DND-41 (cell line): Measurements from ENCODE around the gene CSNK1G1.

Source experiments
- ATAC-seq: fragments of 200-7000 bp; cut with Tn5 transposase; 3 replicates; pipeline ENCODE4 v1.9.1; 2021; ENCODE audit warnings: low read depth; ENCODE audit not compliant: insufficient read depth
- DNase-seq: peaks from one replicate; pipeline ENCODE4 v3.0.0-alpha.2; 2020
- H2AFZ ChIP-seq: 2 replicates; pipeline ENCODE4 v1.6.0; 2012; ENCODE audit warnings: low read depth, low read length
- H3K27ac ChIP-seq: 2 replicates; pipeline ENCODE4 v1.5.1; 2012; ENCODE audit warnings: low read length, inconsistent platforms
- H3K27me3 ChIP-seq: fragments of 200-600 bp; sonication (generic); 2 replicates; pipeline ENCODE4 v1.6.0; 2012; ENCODE audit warnings: low read length, mild to moderate bottlenecking, inconsistent platforms; ENCODE audit not compliant: insufficient read depth, poor library complexity
- H3K36me3 ChIP-seq: 2 replicates; pipeline ENCODE4 v1.5.1; 2012; ENCODE audit warnings: low read length, inconsistent platforms; ENCODE audit not compliant: insufficient read depth
- H3K4me1 ChIP-seq: 2 replicates; pipeline ENCODE4 v1.5.1; 2012; ENCODE audit warnings: mild to moderate bottlenecking, low read length; ENCODE audit not compliant: insufficient read depth
- H3K4me2 ChIP-seq: 2 replicates; pipeline ENCODE4 v1.6.0; 2012; ENCODE audit warnings: mild to moderate bottlenecking, moderate library complexity, low read length, inconsistent platforms; ENCODE audit not compliant: insufficient read depth
- H3K4me3 ChIP-seq, 2 experiments: fragments of 200-600 bp in 1 of 2; shearing (Covaris generic) in 1 of 2; 2 replicates each; pipeline ENCODE4 v1.5.1; 2012 to 2016; ENCODE audit warnings: inconsistent platforms in 2 of 2, low read length in 2 of 2, mild to moderate bottlenecking in 2 of 2, low read depth in 1 of 2, moderate library complexity in 1 of 2
- H3K79me2 ChIP-seq: 2 replicates; pipeline ENCODE4 v1.6.0; 2012; ENCODE audit warnings: low read length, inconsistent platforms; ENCODE audit not compliant: insufficient read depth
- H3K9ac ChIP-seq: 2 replicates; pipeline ENCODE4 v1.6.0; 2012; ENCODE audit warnings: low read depth, mild to moderate bottlenecking, inconsistent platforms, low read length, moderate library complexity
- H3K9me3 ChIP-seq: 2 replicates; pipeline ENCODE4 v1.5.1; 2012; ENCODE audit warnings: low read length, moderate library complexity, mild to moderate bottlenecking, inconsistent platforms; ENCODE audit not compliant: insufficient read depth, severe bottlenecking
- H4K20me1 ChIP-seq: 2 replicates; pipeline ENCODE4 v1.6.0; 2012; ENCODE audit warnings: low read length; ENCODE audit not compliant: insufficient read depth
- EZH2 ChIP-seq: IDR thresholded peaks from 3 replicates; pipeline ENCODE4 v1.6.1; 2012; ENCODE audit warnings: borderline replicate concordance, low read depth, mild to moderate bottlenecking, moderate library complexity, low read length, inconsistent platforms; ENCODE audit not compliant: severe bottlenecking
- TF ChIP-seq, protein P1 (sequence below): IDR thresholded peaks from 2 replicates; pipeline ENCODE4 v1.5.1; 2012; ENCODE audit warnings: borderline replicate concordance, low read length, moderate library complexity, mild to moderate bottlenecking; ENCODE audit not compliant: poor library complexity, severe bottlenecking; ENCODE audit errors: extremely low read depth

CSNK1G1 gene

DNA sequence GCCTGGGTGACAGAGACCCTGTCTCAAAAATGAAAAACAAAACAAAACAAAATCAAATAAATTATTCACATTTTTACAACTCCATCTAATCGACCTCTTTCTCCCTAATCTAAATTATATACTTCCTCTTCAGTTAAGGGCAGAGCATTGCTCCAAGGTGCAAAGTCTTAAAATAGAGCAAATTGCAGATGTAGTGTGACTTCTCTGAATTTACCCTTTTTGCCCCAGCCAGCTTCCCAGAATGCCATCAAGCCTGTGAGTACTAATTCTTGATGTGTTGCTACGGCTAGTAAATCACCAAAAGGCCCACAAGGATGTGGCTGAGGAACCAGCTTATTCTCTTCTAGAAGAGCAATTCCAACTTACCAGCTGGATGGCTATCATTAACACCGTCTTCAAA is 139.8 kb downstream of the CSNK1G1 start:
- no peak overlapping the region for H3K4me2 ChIP-seq
- H3K27me3 ChIP-seq, result no peaks in the 10 kb centered on the region
- H2AFZ ChIP-seq, result no peak overlapping the region
- ATAC-seq, result no peak
- H3K9ac ChIP-seq, result no peak overlapping the region
- H3K27ac ChIP-seq, result no peak overlapping the region
- H3K36me3 ChIP-seq, result peaks cover 14% of the 10 kb centered on the region; the same call in 1 of the 2 replicates
- 0 out of 2 replicates have a peak, but pooled peaks cover 1% of the 10 kb centered on the region for H3K79me2 ChIP-seq
- no peak for DNase-seq
- TF ChIP-seq EZH2, result no peak
- TF ChIP-seq, protein P1, sequence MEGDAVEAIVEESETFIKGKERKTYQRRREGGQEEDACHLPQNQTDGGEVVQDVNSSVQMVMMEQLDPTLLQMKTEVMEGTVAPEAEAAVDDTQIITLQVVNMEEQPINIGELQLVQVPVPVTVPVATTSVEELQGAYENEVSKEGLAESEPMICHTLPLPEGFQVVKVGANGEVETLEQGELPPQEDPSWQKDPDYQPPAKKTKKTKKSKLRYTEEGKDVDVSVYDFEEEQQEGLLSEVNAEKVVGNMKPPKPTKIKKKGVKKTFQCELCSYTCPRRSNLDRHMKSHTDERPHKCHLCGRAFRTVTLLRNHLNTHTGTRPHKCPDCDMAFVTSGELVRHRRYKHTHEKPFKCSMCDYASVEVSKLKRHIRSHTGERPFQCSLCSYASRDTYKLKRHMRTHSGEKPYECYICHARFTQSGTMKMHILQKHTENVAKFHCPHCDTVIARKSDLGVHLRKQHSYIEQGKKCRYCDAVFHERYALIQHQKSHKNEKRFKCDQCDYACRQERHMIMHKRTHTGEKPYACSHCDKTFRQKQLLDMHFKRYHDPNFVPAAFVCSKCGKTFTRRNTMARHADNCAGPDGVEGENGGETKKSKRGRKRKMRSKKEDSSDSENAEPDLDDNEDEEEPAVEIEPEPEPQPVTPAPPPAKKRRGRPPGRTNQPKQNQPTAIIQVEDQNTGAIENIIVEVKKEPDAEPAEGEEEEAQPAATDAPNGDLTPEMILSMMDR, result no peak
- H4K20me1 ChIP-seq, result no peaks in the 10 kb centered on the region
- no peaks in the 10 kb centered on the region for H3K9me3 ChIP-seq
- H3K4me3 ChIP-seq, result no peak overlapping the region
- peaks cover 14% of the 10 kb centered on the region for H3K4me1 ChIP-seq

DNA sequence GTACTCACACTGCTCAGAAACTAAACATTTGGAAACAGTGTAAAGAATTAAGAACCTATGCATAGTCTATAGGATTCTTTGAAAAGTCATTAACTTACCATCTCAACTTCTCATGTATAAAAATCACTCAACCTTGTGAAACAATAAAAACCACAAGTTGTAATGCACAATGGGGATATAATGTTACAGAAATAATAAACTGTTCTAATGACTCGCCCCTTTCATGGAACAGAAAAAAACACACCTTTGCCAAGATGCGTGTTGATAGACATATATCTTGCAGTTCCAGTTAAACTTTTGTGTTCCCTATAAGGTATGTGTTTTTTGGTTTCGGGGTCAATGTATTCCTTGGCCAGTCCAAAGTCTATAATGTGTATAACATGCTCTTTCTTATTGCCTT is 142.3 kb downstream of the CSNK1G1 start:
- no peak overlapping the region for H2AFZ ChIP-seq
- no peaks in the 10 kb centered on the region for H3K27me3 ChIP-seq
- no peak overlapping the region for H3K4me3 ChIP-seq
- peaks cover 18% of the 10 kb centered on the region for H3K4me1 ChIP-seq
- no peaks in the 10 kb centered on the region for H3K79me2 ChIP-seq
- no peaks in the 10 kb centered on the region for H3K9me3 ChIP-seq
- ATAC-seq (no peak), DNase-seq (no peak)
- H3K9ac ChIP-seq, result no peak overlapping the region
- no peak overlapping the region for H3K4me2 ChIP-seq
- TF ChIP-seq, protein P1, result no peak
- no peak for TF ChIP-seq EZH2
- no peaks in the 10 kb centered on the region for H4K20me1 ChIP-seq
- no peak overlapping the region for H3K27ac ChIP-seq
- peaks cover 19% of the 10 kb centered on the region; the same call in 1 of the 2 replicates for H3K36me3 ChIP-seq

DNA sequence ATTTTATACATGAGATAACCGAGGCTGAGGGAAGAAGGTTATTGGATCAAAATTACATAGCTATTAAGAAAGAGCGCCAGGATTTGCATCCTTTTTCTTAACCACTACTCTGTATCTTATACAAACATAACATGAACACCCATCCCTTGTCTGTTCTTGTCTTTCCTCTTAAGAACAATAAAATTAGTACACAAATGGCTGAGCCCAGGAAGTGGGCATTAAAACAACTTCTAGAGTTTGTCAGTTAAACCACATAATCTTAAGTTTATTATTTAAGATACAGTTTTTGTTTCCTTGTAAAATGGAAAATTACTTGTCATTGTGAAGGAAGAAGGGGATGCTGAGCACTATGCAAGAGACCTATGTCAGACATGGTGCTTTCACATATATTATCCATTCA is 144.3 kb downstream of the CSNK1G1 start:
- H3K4me1 ChIP-seq, result peaks cover 18% of the 10 kb centered on the region
- H3K27ac ChIP-seq, result peak overlapping the region; percentile 35; the same call in 1 of the 2 replicates
- H3K36me3 ChIP-seq, result peaks cover 19% of the 10 kb centered on the region; the same call in 1 of the 2 replicates
- H4K20me1 ChIP-seq, result no peaks in the 10 kb centered on the region
- DNase-seq (no peak), ATAC-seq (peak; percentile 31; the same call in 1 of the 3 replicates)
- no peaks in the 10 kb centered on the region for H3K9me3 ChIP-seq
- H3K79me2 ChIP-seq, result no peaks in the 10 kb centered on the region
- H3K27me3 ChIP-seq, result no peaks in the 10 kb centered on the region
- H3K4me3 ChIP-seq, result no peak overlapping the region
- H2AFZ ChIP-seq, result no peak overlapping the region
- no peak for TF ChIP-seq EZH2
- TF ChIP-seq, protein P1, result no peak
- H3K4me2 ChIP-seq, result no peak overlapping the region
- H3K9ac ChIP-seq, result no peak overlapping the region

DNA sequence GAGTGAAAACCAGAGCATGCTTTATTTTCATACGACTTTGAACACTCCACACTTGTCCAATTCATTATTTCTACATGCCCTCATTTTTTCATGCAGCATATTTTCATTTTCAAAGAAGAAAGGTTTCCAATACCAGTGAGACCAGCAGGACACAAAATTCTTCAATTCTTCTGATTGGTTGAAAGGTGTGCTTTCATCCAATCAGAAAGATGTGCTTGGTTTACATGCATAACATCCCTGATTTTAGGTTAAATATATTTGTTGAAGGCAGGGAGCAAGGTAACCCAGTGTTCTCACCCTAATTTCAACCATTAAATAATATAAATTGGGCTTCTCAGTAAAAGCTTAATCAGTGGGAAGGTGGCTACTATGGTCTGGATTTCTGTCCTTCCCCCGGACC is 145.6 kb downstream of the CSNK1G1 start:
- Histone ChIP-seq H3K9ac (no peak overlapping the region), H3K79me2 (no peaks in the 10 kb centered on the region), H3K27ac (no peak overlapping the region), H3K4me2 (no peak overlapping the region), H4K20me1 (no peaks in the 10 kb centered on the region), H3K27me3 (no peaks in the 10 kb centered on the region), H3K4me3 (no peak overlapping the region), H3K4me1 (peaks cover 18% of the 10 kb centered on the region), H2AFZ (no peak overlapping the region), H3K36me3 (peaks cover 19% of the 10 kb centered on the region; the same call in 1 of the 2 replicates), H3K9me3 (no peaks in the 10 kb centered on the region)
- ATAC-seq (no peak), DNase-seq (no peak)
- TF ChIP-seq, protein P1, result no peak
- TF ChIP-seq EZH2, result no peak
